Ishikawa (cell line): ENCODE data around the gene SGK2.

ENCODE experiments used
- CEBPB ChIP-seq: IDR thresholded peaks from 2 replicates; pipeline ENCODE4 v1.6.1; 2012
- CREB1 ChIP-seq: IDR thresholded peaks from 2 replicates; pipeline ENCODE4 v1.6.1; 2012; ENCODE audit warnings: low read depth
- EGR1 ChIP-seq: IDR thresholded peaks from 2 replicates; pipeline ENCODE4 v1.6.1; 2012
- EP300 ChIP-seq: IDR thresholded peaks from 2 replicates; pipeline ENCODE4 v1.6.1; 2012; ENCODE audit warnings: borderline replicate concordance
- FOXM1 ChIP-seq: IDR thresholded peaks from 2 replicates; pipeline ENCODE4 v1.6.1; 2012; ENCODE audit warnings: low read depth, borderline replicate concordance
- MAX ChIP-seq: IDR thresholded peaks from 2 replicates; pipeline ENCODE4 v1.6.1; 2012
- NFIC ChIP-seq: IDR thresholded peaks from 2 replicates; pipeline ENCODE4 v1.6.1; 2012
- RAD21 ChIP-seq: IDR thresholded peaks from 2 replicates; pipeline ENCODE4 v1.6.1; 2012; ENCODE audit warnings: low read depth
- REST ChIP-seq: IDR thresholded peaks from 2 replicates; pipeline ENCODE4 v1.6.1; 2012; ENCODE audit warnings: low read depth, mild to moderate bottlenecking
- TAF1 ChIP-seq: IDR thresholded peaks from 2 replicates; pipeline ENCODE4 v1.6.1; 2012; ENCODE audit warnings: low read depth, mild to moderate bottlenecking
- TCF12 ChIP-seq: IDR thresholded peaks from 2 replicates; pipeline ENCODE4 v1.6.1; 2012; ENCODE audit warnings: low read depth
- TEAD4 ChIP-seq: IDR thresholded peaks from 2 replicates; pipeline ENCODE4 v1.6.1; 2012
- USF1 ChIP-seq: IDR thresholded peaks from 2 replicates; pipeline ENCODE4 v1.6.1; 2012
- YY1 ChIP-seq: IDR thresholded peaks from 2 replicates; pipeline ENCODE4 v1.6.1; 2012; ENCODE audit warnings: low read depth
- ZBTB7A ChIP-seq: IDR thresholded peaks from 2 replicates; pipeline ENCODE4 v1.6.1; 2012; ENCODE audit warnings: low read depth

Gene SGK2

GRCh38 chr20:43564455-43564854, 5.6 kb downstream of the SGK2 start:
- TF ChIP-seq EP300 = no peak
- TF ChIP-seq USF1 = no peak
- TF ChIP-seq EGR1 = no peak
- TF ChIP-seq TCF12 = no peak
- no peak for TF ChIP-seq REST
- TF ChIP-seq YY1 = no peak
- TF ChIP-seq FOXM1 = no peak
- TF ChIP-seq TEAD4 = no peak
- no peak for TF ChIP-seq ZBTB7A
- no peak for TF ChIP-seq CREB1
- TF ChIP-seq MAX = no peak

GRCh38 chr20:43564993-43565757, 6.3 kb downstream of the SGK2 start:
- no peak for TF ChIP-seq CEBPB
- TF ChIP-seq RAD21 = no peak

- TF ChIP-seq EGR1 (no peak), TAF1 (no peak)
Measured at GRCh38 chr20:43565758-43566104, 6.9 kb downstream of the SGK2 start.

- TF ChIP-seq TEAD4 (no peak), TAF1 (no peak), EP300 (no peak), CREB1 (no peak), FOXM1 (no peak), NFIC (no peak), USF1 (no peak), CEBPB (no peak), MAX (no peak), REST (no peak), TCF12 (no peak), RAD21 (no peak), ZBTB7A (no peak)
Measured at GRCh38 chr20:43567477-43567876, 8.7 kb downstream of the SGK2 start.

GRCh38 chr20:43568706-43569105, 9.9 kb downstream of the SGK2 start:
- TF ChIP-seq USF1 = no peak
- no peak for TF ChIP-seq YY1
- TF ChIP-seq CREB1 = no peak
- no peak for TF ChIP-seq RAD21
- TF ChIP-seq TAF1 = no peak
- TF ChIP-seq REST = no peak
- TF ChIP-seq NFIC = no peak
